ENCODE results near the gene TMPRSS12.
"Not testable (repeated sequence)": the region's sequence is repeated elsewhere in the genome, so short reads cannot be mapped to it uniquely, and the experiment has no call there.

TMPRSS12 gene

DNA sequence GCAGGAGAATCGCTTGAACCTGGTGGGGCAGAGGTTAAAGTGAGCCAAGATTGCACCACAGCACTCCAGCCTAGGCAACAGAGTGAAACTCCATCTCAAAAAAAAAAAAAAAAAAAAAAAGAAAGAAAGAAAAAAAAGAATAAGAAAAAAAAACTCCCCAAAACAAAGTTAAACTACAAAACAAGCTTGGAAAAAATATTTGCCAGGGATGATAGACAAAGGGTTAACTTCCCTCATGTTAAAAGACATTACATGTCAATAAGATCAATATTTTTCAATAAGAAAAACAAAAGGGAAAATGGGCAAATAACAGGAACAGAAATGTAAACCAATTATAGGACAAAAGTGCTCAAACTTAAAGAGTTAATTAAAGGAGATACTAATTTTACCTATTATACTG, 83.2 kb downstream of the TMPRSS12 start:
- in situ Hi-C loops (cut with MboI; ENCODE audit: low sequenced_read_pairs): no loop called here

DNA sequence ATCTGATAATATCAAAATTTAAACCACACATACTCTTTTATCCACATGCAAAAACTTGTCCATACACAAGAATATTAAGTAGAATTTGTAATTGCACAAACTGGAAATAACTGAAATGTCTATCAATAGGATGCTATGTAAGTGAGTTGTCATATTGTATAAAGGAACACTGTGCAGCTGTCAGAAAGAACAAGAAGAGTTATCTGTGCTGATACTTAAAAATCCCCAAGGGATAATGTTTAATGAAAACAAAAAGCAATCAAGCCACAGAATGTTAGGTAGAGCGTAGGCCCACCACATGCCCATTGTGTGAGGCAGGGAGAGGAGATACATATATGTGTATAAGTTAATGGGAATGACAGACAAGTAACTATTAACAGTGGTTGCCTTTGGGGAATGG, 83.7 kb downstream of the TMPRSS12 start:
- in situ Hi-C loops (cut with MboI; ENCODE audit: low sequenced_read_pairs): no loop called here

DNA sequence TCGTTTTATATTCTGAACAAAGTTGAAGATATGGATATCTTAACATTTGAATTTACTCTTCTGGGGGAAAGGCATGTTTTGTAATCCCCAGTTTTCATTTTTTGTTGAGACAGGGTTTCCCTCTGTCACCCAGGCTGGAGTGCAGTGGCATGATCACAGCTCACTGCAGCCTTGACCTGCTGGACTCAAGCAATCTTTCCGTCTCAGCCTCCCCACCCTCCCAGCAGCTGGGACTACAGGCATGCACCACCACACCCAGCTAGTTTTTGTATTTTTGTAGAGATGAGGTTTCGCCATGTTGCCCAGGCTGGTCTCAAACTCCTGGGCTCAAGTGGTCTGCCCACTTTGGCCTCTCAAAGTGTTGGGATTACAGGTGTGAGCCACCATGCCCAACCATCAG, 84.2 kb downstream of the TMPRSS12 start:
- in situ Hi-C loops (cut with MboI; ENCODE audit: low sequenced_read_pairs): not testable (repeated sequence)

DNA sequence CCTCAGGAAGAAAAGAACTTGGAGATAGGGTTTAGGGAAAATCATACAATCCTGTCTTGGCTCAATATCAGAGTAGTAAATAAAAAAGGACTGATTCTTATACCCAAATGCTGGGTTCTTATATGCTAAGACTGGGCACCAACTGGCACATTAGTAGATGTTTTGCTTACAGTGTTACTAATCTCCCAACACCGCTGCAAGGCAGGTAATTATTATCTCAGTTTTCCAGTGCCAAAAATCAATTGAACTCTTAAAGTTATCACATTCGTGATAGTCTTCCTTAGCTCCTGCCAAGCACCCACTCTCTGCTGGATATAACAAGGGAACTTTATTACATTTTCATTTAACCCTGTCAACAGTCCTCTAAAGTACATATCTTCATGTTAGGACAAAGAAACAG, 84.6 kb downstream of the TMPRSS12 start:
- in situ Hi-C loops (cut with MboI; ENCODE audit: low sequenced_read_pairs): no loop called here

DNA sequence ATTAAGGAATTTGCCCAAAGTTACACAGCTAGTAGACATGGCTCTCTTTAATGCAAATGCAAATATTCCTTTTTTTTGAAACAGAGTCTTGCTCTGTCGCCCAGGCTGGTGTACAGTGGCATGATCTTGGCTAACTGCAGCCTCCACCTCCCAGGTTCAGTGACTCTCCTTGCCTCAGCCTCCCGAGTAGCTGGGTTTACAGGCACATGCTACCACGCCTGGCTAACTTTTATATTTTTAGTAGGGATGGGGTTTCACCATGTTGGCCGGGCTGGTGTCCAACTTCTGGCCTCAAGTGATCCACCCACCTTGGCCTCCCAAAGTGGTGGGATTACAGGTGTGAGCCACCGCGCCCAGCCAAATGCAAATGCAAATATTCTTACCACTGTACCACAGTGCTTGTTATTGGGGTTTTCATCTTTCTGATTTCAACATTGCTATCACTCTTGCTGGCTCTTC, 85.1 kb downstream of the TMPRSS12 start:
- in situ Hi-C loops (cut with MboI; ENCODE audit: low sequenced_read_pairs): no loop called here

DNA sequence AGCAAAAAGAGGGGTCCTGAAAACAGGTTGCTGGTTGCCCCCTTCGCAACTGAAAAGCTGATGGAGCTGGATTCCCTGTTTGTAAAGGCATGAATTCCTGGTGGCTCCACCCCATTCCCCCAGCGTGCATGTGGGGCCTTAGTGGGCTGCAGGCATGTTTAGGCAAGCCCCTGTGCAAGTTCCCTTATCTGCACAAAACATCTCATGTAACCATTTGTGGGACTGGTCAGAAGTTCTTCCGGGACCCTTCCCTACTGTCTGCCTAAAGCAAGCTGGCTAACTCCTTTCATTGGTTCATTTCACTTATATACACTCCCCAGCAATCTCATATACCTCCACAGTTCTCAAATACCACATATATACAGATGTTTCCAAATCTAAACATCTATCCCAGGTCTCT, 85.7 kb downstream of the TMPRSS12 start:
- in situ Hi-C loops (cut with MboI; ENCODE audit: low sequenced_read_pairs): no loop called here

DNA sequence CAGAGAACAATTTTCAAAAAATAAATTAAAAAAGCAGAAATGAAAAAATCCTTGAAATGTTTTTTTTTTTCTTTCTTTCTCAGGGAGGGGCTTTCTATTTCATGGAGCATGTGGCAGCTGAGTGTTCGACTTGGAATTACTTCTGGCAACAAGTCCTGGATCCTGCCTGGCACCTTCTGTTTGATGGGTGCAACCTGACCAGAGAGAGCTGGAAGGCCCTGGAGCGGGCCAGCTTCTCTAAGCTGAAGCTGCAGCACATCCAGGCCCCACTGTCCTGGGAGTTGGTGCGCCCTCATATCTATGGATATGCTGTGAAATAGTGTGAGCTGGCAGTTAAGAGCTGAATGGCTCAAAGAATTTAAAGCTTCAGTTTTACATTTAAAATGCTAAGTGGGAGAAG, 87.1 kb downstream of the TMPRSS12 start:
- in situ Hi-C loops (cut with MboI; ENCODE audit: low sequenced_read_pairs): no loop called here

DNA sequence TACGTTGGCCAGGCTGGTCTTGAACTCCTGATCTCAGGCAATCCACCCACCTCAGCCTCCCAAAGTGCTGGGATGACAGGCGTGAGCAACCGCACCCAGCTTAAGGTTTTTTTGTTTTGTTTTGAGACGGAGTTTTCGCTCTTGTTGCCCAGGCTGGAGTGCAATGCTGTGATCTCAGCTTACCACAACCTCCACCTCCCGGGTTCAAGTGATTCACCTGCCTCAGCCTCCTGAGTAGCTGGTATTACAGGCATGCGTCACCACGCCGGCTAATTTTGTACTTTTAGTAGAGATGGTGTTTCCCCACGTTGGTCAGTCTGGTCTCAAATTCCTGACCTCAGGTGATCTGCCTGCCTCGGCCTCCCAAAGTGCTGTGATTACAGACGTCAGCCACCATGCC, 87.8 kb downstream of the TMPRSS12 start:
- in situ Hi-C loops (cut with MboI; ENCODE audit: low sequenced_read_pairs): not testable (repeated sequence)

DNA sequence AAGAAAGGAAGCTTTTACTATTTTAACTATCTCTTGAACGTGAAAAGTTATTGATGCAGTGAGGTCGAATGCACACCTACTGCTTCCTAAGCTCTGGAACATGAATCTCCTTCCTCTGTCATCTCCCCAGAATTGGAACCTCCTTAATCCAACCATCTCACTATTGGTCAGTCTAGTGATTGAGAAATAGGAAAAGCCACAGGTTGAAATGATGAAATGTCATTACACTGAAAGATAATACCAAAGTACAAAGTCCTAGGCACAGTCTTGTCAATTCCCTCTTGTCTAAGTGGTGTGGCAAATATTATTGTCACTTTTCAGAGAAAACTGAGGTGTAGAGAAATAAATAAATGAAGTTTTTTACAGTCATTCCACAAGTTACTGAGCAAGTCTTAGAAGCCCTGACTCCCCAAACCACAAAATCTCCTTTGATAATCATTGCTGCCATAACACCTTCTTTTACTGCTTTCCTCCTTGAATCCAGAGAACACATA, 90.1 kb downstream of the TMPRSS12 start:
- in situ Hi-C loops (cut with MboI; ENCODE audit: low sequenced_read_pairs): no loop called here

DNA sequence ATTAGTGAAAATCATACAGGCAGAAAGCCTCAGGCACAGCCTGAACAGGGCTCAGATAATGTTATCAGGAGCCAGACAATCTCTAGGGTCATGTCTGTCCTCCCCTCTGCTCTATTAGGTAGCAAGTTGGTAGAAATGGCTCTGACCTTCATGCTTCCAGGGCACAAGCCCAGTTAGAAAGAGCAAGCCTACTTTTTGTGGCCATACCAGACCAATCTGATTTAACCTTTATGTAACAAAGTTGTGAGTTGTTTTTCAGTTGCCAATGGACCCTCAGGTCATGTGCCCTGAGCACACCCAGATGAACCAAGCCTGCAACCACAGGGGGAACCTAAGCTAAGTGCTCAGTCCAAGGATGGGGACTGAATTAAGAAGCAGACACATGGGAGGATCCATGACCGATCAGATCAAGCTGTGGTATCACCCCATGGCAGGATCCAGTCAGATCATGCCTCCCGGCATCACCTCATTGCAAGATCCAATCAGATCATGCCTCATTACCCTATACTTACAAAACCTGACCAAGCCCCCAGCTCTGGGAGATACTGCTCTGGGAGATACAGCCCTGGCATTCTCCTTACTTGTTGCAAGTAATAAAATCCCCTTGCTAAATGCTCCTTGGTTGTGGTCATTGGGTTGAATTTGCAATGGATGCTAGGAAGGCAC, 90.9 kb downstream of the TMPRSS12 start:
- in situ Hi-C loops (cut with MboI; ENCODE audit: low sequenced_read_pairs): no loop called here

DNA sequence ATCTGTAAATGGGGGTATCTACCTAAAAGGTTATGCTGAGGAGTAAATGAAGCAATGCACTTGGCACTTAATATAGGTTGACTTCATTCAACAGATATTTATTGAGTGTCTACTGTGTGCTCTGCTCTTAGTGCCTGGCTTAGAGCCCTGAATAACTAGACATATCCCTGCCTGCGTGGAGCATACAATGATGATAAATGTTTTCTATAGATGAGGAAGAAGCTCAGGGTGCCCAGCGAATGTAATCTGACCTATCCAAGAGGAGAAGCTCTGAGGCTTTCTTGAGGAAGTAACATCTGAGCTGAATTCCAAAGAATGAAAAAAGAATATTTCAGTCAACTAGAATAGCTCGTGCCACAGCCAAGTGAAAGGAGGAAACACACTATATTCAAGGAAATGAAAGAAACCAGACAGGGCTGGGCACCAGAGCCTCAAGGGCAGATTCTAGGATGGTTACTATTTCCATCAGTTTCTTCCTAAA, 91.7 kb downstream of the TMPRSS12 start:
- in situ Hi-C loops (cut with MboI; ENCODE audit: low sequenced_read_pairs): no loop called here

DNA sequence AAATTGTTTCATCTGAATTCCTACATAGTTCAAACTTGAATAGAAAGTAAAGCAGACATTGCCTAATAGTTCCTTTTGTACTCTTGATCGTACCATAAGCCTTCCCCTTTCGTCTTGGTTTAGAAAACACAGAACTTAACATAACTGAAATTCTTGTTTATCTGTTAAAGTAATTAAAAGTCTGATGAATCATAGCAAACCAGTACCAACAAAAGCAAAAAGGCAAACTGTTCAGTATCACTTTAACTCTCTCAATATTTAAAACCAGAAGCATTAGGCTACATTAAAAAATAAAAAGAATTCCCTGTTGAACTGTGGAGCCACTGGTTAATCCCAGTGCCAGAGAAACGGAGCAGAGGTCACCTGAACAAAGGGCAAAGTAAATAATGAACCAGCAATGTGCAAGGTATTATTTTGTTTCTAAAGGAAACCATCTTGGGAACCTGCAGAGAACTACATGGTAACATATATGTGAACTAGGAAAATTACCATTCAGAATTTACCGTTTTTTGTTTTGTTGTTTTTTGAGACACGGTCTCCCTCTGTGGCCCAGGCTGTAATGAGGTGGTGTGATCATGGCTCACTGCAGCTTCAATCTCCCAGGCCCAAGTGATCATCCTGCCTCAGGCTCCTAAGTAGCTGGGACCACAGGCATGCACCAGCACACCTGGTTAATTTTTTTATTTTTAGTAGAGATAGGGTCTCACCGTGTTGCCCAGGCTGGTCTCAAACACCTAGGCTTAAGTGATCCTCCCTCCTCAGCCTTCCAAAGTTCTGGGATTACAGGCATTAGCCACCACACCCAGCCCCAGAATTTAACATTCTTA, 92.5 kb downstream of the TMPRSS12 start:
- in situ Hi-C loops (cut with MboI; ENCODE audit: low sequenced_read_pairs): no loop called here

DNA sequence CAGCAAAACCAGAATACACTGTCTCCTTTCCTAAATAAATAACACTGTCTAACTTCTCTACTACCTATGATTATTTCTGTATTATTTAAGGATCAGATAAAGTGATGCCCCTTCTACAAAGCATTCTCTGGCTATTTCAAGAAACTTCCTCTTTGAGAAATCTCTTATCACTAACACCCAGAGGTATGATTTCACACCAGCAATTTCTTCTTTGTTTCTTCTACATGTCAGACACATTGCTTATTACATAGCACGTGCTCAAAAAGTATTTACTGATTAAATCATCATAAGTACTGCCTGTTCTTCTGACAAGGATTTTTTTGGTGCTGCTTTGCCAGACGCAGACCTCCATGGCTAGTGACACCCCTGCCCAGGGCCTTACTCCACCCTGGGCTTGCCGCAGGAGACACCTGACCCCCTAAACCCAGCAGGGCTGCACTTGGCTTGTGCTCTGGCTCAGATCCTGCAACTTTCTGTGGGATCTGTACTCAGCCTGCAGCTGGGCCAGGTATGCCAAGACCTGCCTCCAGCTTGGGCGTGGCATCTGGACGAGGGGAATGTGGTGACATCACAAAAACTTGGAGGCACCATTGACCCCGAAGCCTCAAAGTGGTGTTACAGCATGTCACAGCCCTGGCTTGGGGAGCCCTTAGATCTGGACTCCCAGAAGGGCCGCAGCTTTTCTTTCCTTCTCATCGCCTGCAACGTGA, 94.2 kb downstream of the TMPRSS12 start:
- in situ Hi-C loops (cut with MboI; ENCODE audit: low sequenced_read_pairs): no loop called here
